CD4-positive, alpha-beta T cell (primary cell): ENCODE data around the gene OTUB1. TPM values are rescaled to one million over a fixed set of nuclear protein-coding genes. Genes with fewer than 3 reads are reported as not detected.
"Not testable (repeated sequence)": the region's sequence is repeated elsewhere in the genome, so short reads cannot be mapped to it uniquely, and the experiment has no call there.

Source experiments
- ATAC-seq: fragments of 200-7000 bp; cut with Tn5 transposase; one replicate; pipeline ENCODE4 v1.10.0; 2022; ENCODE audit warnings: mild to moderate bottlenecking; ENCODE audit not compliant: poor library complexity
- CTCF ChIA-PET: fragments of 350-600 bp; sonication (Branson Sonifier 250); formaldehyde crosslinking; loops from one replicate; lab custom pipeline; 2021; ENCODE audit warnings: antibody characterized with exemption, inconsistent platforms; lab: Charles Lee
- POLR2A ChIA-PET: fragments of 350-600 bp; sonication (Branson Sonifier 250); formaldehyde crosslinking; loops from one replicate; lab custom pipeline; 2021; ENCODE audit warnings: antibody characterized with exemption, inconsistent platforms; lab: Charles Lee
- DNase-seq, 14 experiments: peaks; one replicate each; pipeline ENCODE4 v3.0.0-alpha.2; 2013 to 2020; ENCODE audit warnings: mixed read lengths in 2 of 14
- H3K27ac ChIP-seq, 2 donors: one replicate each; pipeline versions ENCODE4 v1.5.1 to v1.7.0; 2013; ENCODE audit warnings: low read length in 2 of 2, low read depth in 1 of 2, mild to moderate bottlenecking in 1 of 2
- H3K27me3 ChIP-seq, 2 experiments: 1 replicate in 1 of 2; 2 replicates in 1 of 2; pipeline versions ENCODE4 v1.6.1 to v1.7.0; 2013; ENCODE audit warnings: low read length in 2 of 2, control low read depth in 1 of 2, mild to moderate bottlenecking in 1 of 2, moderate library complexity in 1 of 2; ENCODE audit not compliant: insufficient read depth in 2 of 2, control insufficient read depth in 1 of 2
- H3K36me3 ChIP-seq: one replicate; pipeline ENCODE4 v1.6.1; 2013; ENCODE audit warnings: low read length, control low read depth; ENCODE audit not compliant: insufficient read depth
- H3K4me1 ChIP-seq: one replicate; pipeline ENCODE4 v1.6.1; 2013; ENCODE audit warnings: low read length, control low read depth; ENCODE audit not compliant: insufficient read depth
- H3K4me3 ChIP-seq: one replicate; pipeline ENCODE4 v1.5.1; 2013; ENCODE audit warnings: mild to moderate bottlenecking, low read length, moderate library complexity
- H3K9me3 ChIP-seq, 2 experiments: 1 replicate in 1 of 2; 2 replicates in 1 of 2; pipeline versions ENCODE4 v1.6.1 to v1.7.0; 2013; ENCODE audit warnings: low read length in 2 of 2, mild to moderate bottlenecking in 2 of 2, control low read depth in 1 of 2, moderate library complexity in 1 of 2; ENCODE audit not compliant: control insufficient read depth in 1 of 2, insufficient read depth in 1 of 2
- H3K27ac Mint-ChIP-seq: one replicate; pipeline ENCODE4 v1.8.0; 2020; ENCODE audit warnings: mixed read lengths
- H3K27me3 Mint-ChIP-seq: one replicate; pipeline ENCODE4 v1.8.0; 2021; ENCODE audit warnings: mixed read lengths
- H3K36me3 Mint-ChIP-seq: one replicate; pipeline ENCODE4 v1.8.0; 2021; ENCODE audit warnings: low read depth, mixed read lengths
- H3K4me1 Mint-ChIP-seq: one replicate; pipeline ENCODE4 v1.8.0; 2021; ENCODE audit warnings: low read depth, mixed read lengths
- H3K4me3 Mint-ChIP-seq: one replicate; pipeline ENCODE4 v1.8.0; 2020; ENCODE audit warnings: mild to moderate bottlenecking, mixed read lengths
- H3K9me3 Mint-ChIP-seq: one replicate; pipeline ENCODE4 v1.8.0; 2020; ENCODE audit warnings: mixed read lengths
- intact Hi-C, 2 experiments: fragments of 100-400 bp; cut with DNase I in 1 of 2; cut with micrococcal nuclease in 1 of 2; formaldehyde crosslinking; loops; one replicate each; pipeline versions ENCODE4 v1.15.1 to v1.9.0; 2023 to 2025; cut with DNase I, micrococcal nuclease
- total RNA-seq, 174 experiments: library from RNA in 2 of 174; stranded (reverse) in 2 of 174; gene quantifications; one replicate each; pipeline ENCODE4 v1.2.3 and lab custom pipeline; 2021 to 2026
- TF ChIP-seq, protein P1 (sequence below): fragments of 200-600 bp; IDR thresholded peaks from one replicate; pipeline ENCODE4 v1.8.0; 2022; ENCODE audit warnings: antibody characterized with exemption, mild to moderate bottlenecking

The OTUB1 gene
- total RNA-seq, 2 experiments from 2014 or later = 57.5 to 60.0 TPM

GRCh38 chr11:63966444-63966843, 19.8 kb upstream of the OTUB1 start:
- peaks cover 6% of the 10 kb centered on the region for H3K4me1 Mint-ChIP-seq
- Histone ChIP-seq H3K4me3 (no peak overlapping the region), H3K27me3 (peaks cover 0 to 4% of the 10 kb centered on the region in 2 experiments), H3K4me1 (peaks cover 11% of the 10 kb centered on the region), H3K27ac (no peak overlapping the region), H3K9me3 (no peaks in the 10 kb centered on the region), H3K36me3 (no peaks in the 10 kb centered on the region)
- no peak overlapping the region for H3K27ac Mint-ChIP-seq
- no peaks in the 10 kb centered on the region for H3K9me3 Mint-ChIP-seq
- ATAC-seq (no peak), DNase-seq (no peak)
- intact Hi-C loops = no loop called here
- TF ChIP-seq, protein P1, sequence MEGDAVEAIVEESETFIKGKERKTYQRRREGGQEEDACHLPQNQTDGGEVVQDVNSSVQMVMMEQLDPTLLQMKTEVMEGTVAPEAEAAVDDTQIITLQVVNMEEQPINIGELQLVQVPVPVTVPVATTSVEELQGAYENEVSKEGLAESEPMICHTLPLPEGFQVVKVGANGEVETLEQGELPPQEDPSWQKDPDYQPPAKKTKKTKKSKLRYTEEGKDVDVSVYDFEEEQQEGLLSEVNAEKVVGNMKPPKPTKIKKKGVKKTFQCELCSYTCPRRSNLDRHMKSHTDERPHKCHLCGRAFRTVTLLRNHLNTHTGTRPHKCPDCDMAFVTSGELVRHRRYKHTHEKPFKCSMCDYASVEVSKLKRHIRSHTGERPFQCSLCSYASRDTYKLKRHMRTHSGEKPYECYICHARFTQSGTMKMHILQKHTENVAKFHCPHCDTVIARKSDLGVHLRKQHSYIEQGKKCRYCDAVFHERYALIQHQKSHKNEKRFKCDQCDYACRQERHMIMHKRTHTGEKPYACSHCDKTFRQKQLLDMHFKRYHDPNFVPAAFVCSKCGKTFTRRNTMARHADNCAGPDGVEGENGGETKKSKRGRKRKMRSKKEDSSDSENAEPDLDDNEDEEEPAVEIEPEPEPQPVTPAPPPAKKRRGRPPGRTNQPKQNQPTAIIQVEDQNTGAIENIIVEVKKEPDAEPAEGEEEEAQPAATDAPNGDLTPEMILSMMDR = no peak
- ChIA-PET POLR2A (no interaction called here), CTCF (no interaction called here)
- no peaks in the 10 kb centered on the region for H3K36me3 Mint-ChIP-seq
- H3K27me3 Mint-ChIP-seq = no peaks in the 10 kb centered on the region
- no peak overlapping the region for H3K4me3 Mint-ChIP-seq

DNA sequence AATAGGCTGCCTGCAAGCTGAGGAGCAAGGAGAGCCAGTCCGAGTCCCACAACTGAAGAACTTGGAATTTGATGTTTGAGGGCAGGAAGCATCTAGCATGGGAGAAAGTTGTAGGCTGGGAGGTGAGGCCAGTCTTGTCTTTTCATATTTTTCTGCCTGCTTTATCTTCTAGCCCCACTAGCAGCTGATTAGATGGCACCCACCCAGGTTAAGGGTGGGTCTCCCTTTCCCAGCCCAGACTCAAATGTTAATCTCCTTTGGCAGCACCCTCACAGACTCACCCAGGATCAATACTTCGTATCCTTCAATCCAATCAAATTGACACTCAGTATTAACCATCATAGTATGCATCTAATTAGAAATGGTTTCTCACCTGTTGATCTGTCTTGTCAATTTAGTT, 16.8 kb upstream of the OTUB1 start:
- ChIA-PET POLR2A (no interaction called here), CTCF (interaction anchor here (0.5 kb wide), 1 partner anchor 149 kb away, joined by 3 read pairs; no protein-coding TSS in a partner anchor)
- DNase-seq (no peak), ATAC-seq (no peak)
- TF ChIP-seq, protein P1 = no peak
- Mint-ChIP-seq H3K27me3 (no peaks in the 10 kb centered on the region), H3K4me1 (peaks cover 11% of the 10 kb centered on the region), H3K9me3 (no peaks in the 10 kb centered on the region), H3K36me3 (peaks cover 3% of the 10 kb centered on the region), H3K27ac (no peak overlapping the region), H3K4me3 (no peak overlapping the region)
- no peaks in the 10 kb centered on the region for H3K9me3 ChIP-seq
- peaks cover 0 to 4% of the 10 kb centered on the region in 2 experiments for H3K27me3 ChIP-seq
- H3K27ac ChIP-seq = no peak overlapping the region
- intact Hi-C loops = no loop called here
- H3K4me1 ChIP-seq = peaks cover 7% of the 10 kb centered on the region
- no peak overlapping the region for H3K4me3 ChIP-seq
- no peaks in the 10 kb centered on the region for H3K36me3 ChIP-seq

- H3K27ac Mint-ChIP-seq = no peak overlapping the region
- Histone ChIP-seq H3K27ac (no peak overlapping the region), H3K36me3 (no peaks in the 10 kb centered on the region), H3K4me1 (peaks cover 16% of the 10 kb centered on the region), H3K27me3 (peaks cover 0 to 4% of the 10 kb centered on the region in 2 experiments), H3K9me3 (no peaks in the 10 kb centered on the region), H3K4me3 (no peak overlapping the region)
- TF ChIP-seq, protein P1 = no peak
- CTCF ChIA-PET = no interaction called here
- peaks cover 16% of the 10 kb centered on the region for H3K4me1 Mint-ChIP-seq
- H3K36me3 Mint-ChIP-seq = peaks cover 8% of the 10 kb centered on the region
- H3K9me3 Mint-ChIP-seq = no peaks in the 10 kb centered on the region
- H3K27me3 Mint-ChIP-seq = no peaks in the 10 kb centered on the region
- intact Hi-C loops = loop anchor here (5.0 to 10.0 kb wide), 2 partner anchors 34 to 136 kb away; partner anchors contain the start of genes MARK2 (in 1 of the 2) and NAA40 (in 1 of the 2)
- no peak for DNase-seq
- no peak for ATAC-seq
- POLR2A ChIA-PET = no interaction called here
- no peak overlapping the region for H3K4me3 Mint-ChIP-seq
These were observed 15.3 kb upstream of the OTUB1 start for GRCh38 chr11:63970902-63971301.

GRCh38 chr11:63973912-63974258, 12.4 kb upstream of the OTUB1 start:
- Histone ChIP-seq H3K4me1 (peaks cover 27% of the 10 kb centered on the region), H3K4me3 (peak overlapping the region; percentile 94)
- H3K4me1 Mint-ChIP-seq = peaks cover 25% of the 10 kb centered on the region
- not testable (repeated sequence) for H3K9me3 Mint-ChIP-seq, H3K27me3 ChIP-seq, H3K27ac ChIP-seq, ATAC-seq, H3K9me3 ChIP-seq, H3K36me3 ChIP-seq, DNase-seq, H3K27me3 Mint-ChIP-seq
- H3K36me3 Mint-ChIP-seq = peaks cover 15% of the 10 kb centered on the region
- ChIA-PET POLR2A (interaction anchor here (1.2 kb wide), 2 partner anchors 12 to 26 kb away, joined by 10 to 15 read pairs; partner anchors contain the start of gene OTUB1), CTCF (interaction anchor here (1.4 kb wide), 1 partner anchor 136 kb away, joined by 4 read pairs; no protein-coding TSS in a partner anchor)
- H3K27ac Mint-ChIP-seq = peak overlapping the region; percentile 99
- peak overlapping the region; percentile 100 for H3K4me3 Mint-ChIP-seq
- intact Hi-C loops = loop anchor here (1.0 to 10.0 kb wide), 3 partner anchors 12 to 139 kb away; partner anchors contain the start of genes OTUB1 (in 2 of the 2), MARK2 (in 1 of the 2) and NAA40 (in 1 of the 2)
